SK-N-SH (cell line): ENCODE results near the gene FOXF1. TPM values are rescaled to one million over a fixed set of nuclear protein-coding genes. Genes with fewer than 3 reads are reported as not detected.

Source experiments
- CTCF ChIA-PET: fragments of 300-600, 350-600 bp; formaldehyde crosslinking; extraction: SDS; loops from one replicate; lab custom pipeline; 2021; lab: Yijun Ruan, JAX
- POLR2A ChIA-PET: fragments of 350-600 bp; sonication (Branson Sonifier 250); formaldehyde crosslinking; extraction: SDS; loops from one replicate; lab custom pipeline; 2020; ENCODE audit warnings: antibody characterized with exemption, inconsistent platforms; lab: Yijun Ruan, JAX
- DNase-seq: peaks from one replicate; pipeline ENCODE4 v3.0.0; 2012
- H2AFZ ChIP-seq: fragments of 200-600 bp; sonication (generic); 2 replicates; pipeline ENCODE4 v1.8.1; 2016; ENCODE audit warnings: antibody characterized with exemption, mild to moderate bottlenecking, low read depth
- H3F3A ChIP-seq: fragments of 200-600 bp; sonication (generic); replicated peaks from 2 replicates; pipeline ENCODE3; 2016; ENCODE audit warnings: antibody characterized with exemption, mild to moderate bottlenecking; ENCODE audit not compliant: insufficient read depth
- H3K27ac ChIP-seq, 2 experiments: fragments of 200-500 bp in 1 of 2; fragments of 200-600 bp in 1 of 2; sonication (Bioruptor generic) in 1 of 2; sonication (generic), shearing (Covaris generic) in 1 of 2; 2 replicates each; pipeline versions ENCODE4 v1.5.1 to v1.6.1; 2014 to 2016; ENCODE audit warnings: low read depth in 2 of 2, inconsistent platforms in 1 of 2, low read length in 1 of 2, mild to moderate bottlenecking in 1 of 2, mixed read lengths in 1 of 2
- H3K27me3 ChIP-seq: fragments of 200-600 bp; sonication (generic), shearing (Covaris generic); 2 replicates; pipeline ENCODE4 v1.6.1; 2016; ENCODE audit warnings: mixed run types; ENCODE audit not compliant: insufficient read depth
- H3K36me3 ChIP-seq, 2 experiments: fragments of 200-500 bp in 1 of 2; fragments of 200-600 bp in 1 of 2; sonication (Bioruptor generic) in 1 of 2; sonication (generic) in 1 of 2; replicated peaks in 1 of 2; 2 replicates each; pipeline versions ENCODE3 to v1.5.1; 2014 to 2016; ENCODE audit warnings: low read length in 1 of 2, mild to moderate bottlenecking in 1 of 2; ENCODE audit not compliant: insufficient read depth in 2 of 2, control insufficient read depth in 1 of 2
- H3K4me1 ChIP-seq, 2 experiments: fragments of 200-500 bp in 1 of 2; fragments of 200-600 bp in 1 of 2; sonication (Bioruptor generic) in 1 of 2; sonication (generic), shearing (Covaris generic) in 1 of 2; 2 replicates each; pipeline versions ENCODE4 v1.5.1 to v1.6.1; 2014 to 2016; ENCODE audit warnings: low read depth in 1 of 2, low read length in 1 of 2, mixed run types in 1 of 2; ENCODE audit not compliant: insufficient read depth in 2 of 2, control insufficient read depth in 1 of 2
- H3K4me2 ChIP-seq: fragments of 200-600 bp; sonication (generic), shearing (Covaris generic); 2 replicates; pipeline ENCODE4 v1.6.1; 2017; ENCODE audit warnings: mixed run types
- H3K4me3 ChIP-seq, 2 experiments: fragments of 200-500 bp in 1 of 2; fragments of 200-600 bp in 1 of 2; sonication (Bioruptor generic) in 1 of 2; sonication (generic), shearing (Covaris generic) in 1 of 2; 2 replicates each; pipeline versions ENCODE4 v1.5.1 to v1.8.1; 2014 to 2016; ENCODE audit warnings: low read depth in 2 of 2, inconsistent platforms in 1 of 2, low read length in 1 of 2, mild to moderate bottlenecking in 1 of 2, mixed read lengths in 1 of 2, moderate library complexity in 1 of 2
- H3K79me2 ChIP-seq: fragments of 200-600 bp; sonication (generic); 2 replicates; pipeline ENCODE4 v1.8.1; 2017; ENCODE audit warnings: mild to moderate bottlenecking; ENCODE audit not compliant: insufficient read depth
- H3K9ac ChIP-seq: fragments of 200-600 bp; sonication (generic); 2 replicates; pipeline ENCODE4 v1.6.1; 2017; ENCODE audit warnings: mixed run types
- H3K9me2 ChIP-seq: fragments of 200-600 bp; sonication (generic); 2 replicates; pipeline ENCODE4 v1.6.1; 2017; ENCODE audit warnings: mixed run types
- H3K9me3 ChIP-seq: fragments of 200-600 bp; sonication (generic); 2 replicates; pipeline ENCODE4 v1.6.1; 2017; ENCODE audit warnings: mixed run types, mild to moderate bottlenecking, moderate library complexity
- H4K20me1 ChIP-seq: fragments of 200-600 bp; sonication (generic); 2 replicates; pipeline ENCODE4 v1.6.1; 2017; ENCODE audit warnings: mild to moderate bottlenecking, mixed run types; ENCODE audit not compliant: insufficient read depth
- CHD2 ChIP-seq: fragments of 150-350 bp; IDR thresholded peaks from 2 replicates; pipeline ENCODE4 v1.6.1; 2018; ENCODE audit warnings: low read length; ENCODE audit not compliant: partially characterized antibody
- EZH2phosphoT487 ChIP-seq: fragments of 200-600 bp; sonication (generic); IDR thresholded peaks from 2 replicates; pipeline ENCODE4 v1.6.1; 2017; ENCODE audit warnings: low read depth, mixed run types, mild to moderate bottlenecking, antibody characterized with exemption, moderate library complexity, borderline replicate concordance
- FOSL2 ChIP-seq: IDR thresholded peaks from 2 replicates; pipeline ENCODE4 v1.4.0; 2012; ENCODE audit warnings: low read depth, mild to moderate bottlenecking, moderate library complexity, borderline replicate concordance
- GABPA ChIP-seq: IDR thresholded peaks from 2 replicates; pipeline ENCODE4 v1.4.0; 2012; ENCODE audit warnings: low read depth, mild to moderate bottlenecking
- IRF3 ChIP-seq: fragments of 150-350 bp; IDR thresholded peaks from 2 replicates; pipeline ENCODE4 v1.6.1; 2016; ENCODE audit warnings: mild to moderate bottlenecking, low read depth, low read length
- MAX ChIP-seq: IDR thresholded peaks from 2 replicates; pipeline ENCODE4 v1.4.0; 2012; ENCODE audit warnings: low read depth
- NRF1 ChIP-seq: IDR thresholded peaks from 2 replicates; pipeline ENCODE4 v1.6.1; 2012; ENCODE audit warnings: low read depth, mild to moderate bottlenecking, low read length
- RCOR1 ChIP-seq: fragments of 150-350 bp; IDR thresholded peaks from 2 replicates; pipeline ENCODE4 v1.6.1; 2017; ENCODE audit warnings: antibody characterized with exemption, low read length
- RXRA ChIP-seq: IDR thresholded peaks from 2 replicates; pipeline ENCODE4 v1.4.0; 2012; ENCODE audit warnings: low read depth, mild to moderate bottlenecking, borderline replicate concordance
- TCF12 ChIP-seq: IDR thresholded peaks from 2 replicates; pipeline ENCODE4 v1.4.0; 2012
- TEAD4 ChIP-seq: IDR thresholded peaks from 2 replicates; pipeline ENCODE4 v1.4.0; 2012; ENCODE audit warnings: mild to moderate bottlenecking, borderline replicate concordance; ENCODE audit not compliant: insufficient read depth
- USF1 ChIP-seq: IDR thresholded peaks from 2 replicates; pipeline ENCODE4 v1.4.0; 2012; ENCODE audit warnings: low read depth, borderline replicate concordance
- USF2 ChIP-seq: fragments of 150-350 bp; IDR thresholded peaks from 2 replicates; pipeline ENCODE4 v1.6.1; 2017; ENCODE audit warnings: antibody characterized with exemption, low read length, low read depth, borderline replicate concordance
- ZBTB33 ChIP-seq: IDR thresholded peaks from 2 replicates; pipeline ENCODE4 v1.4.0; 2012; ENCODE audit warnings: low read depth, borderline replicate concordance
- WGBS: methylation state at CpG from one replicate; pipeline ENCODE4 v1.1.6; 2017; ENCODE audit warnings: low lambda C conversion rate; 5-methylcytosine and 5-hydroxymethylcytosine counted together
- polyA plus RNA-seq, 3 experiments: library from polyadenylated mRNA; depleted of rRNA; stranded (reverse); fragments of >200 nt; gene quantifications; 2 replicates each; pipeline ENCODE4 v1.2.3, GENCODE V29; 2012

The FOXF1 gene
- polyA plus RNA-seq, 1 of the 3 experiments (the other 2 are of a cell fraction) = 0.02 TPM

GRCh38 chr16:86537486-86537885 is 27.2 kb downstream of the FOXF1 start:
- Histone ChIP-seq H3K27me3 (no peaks in the 10 kb centered on the region), H3K9me3 (no peaks in the 10 kb centered on the region), H3K79me2 (no peaks in the 10 kb centered on the region), H3K4me3 (no peak overlapping the region), H3K36me3 (peaks cover 20 to 54% of the 10 kb centered on the region in 2 experiments), H2AFZ (no peak overlapping the region), H4K20me1 (no peaks in the 10 kb centered on the region), H3K9ac (no peak overlapping the region), H3K4me2 (no peak overlapping the region), H3F3A (no peaks in the 10 kb centered on the region), H3K4me1 (no peaks in the 10 kb centered on the region), H3K9me2 (no peaks in the 10 kb centered on the region), H3K27ac (no peak overlapping the region)
- DNase-seq = no peak
- TF ChIP-seq EZH2phosphoT487 (no peak), RXRA (no peak), FOSL2 (no peak)
- CTCF ChIA-PET = interaction anchor here (3.0 kb wide), 1 partner anchor 17 kb away, joined by 13 read pairs; no protein-coding TSS in a partner anchor
- WGBS = 100% methylated on average over 4 of the region's 4 CpGs
- POLR2A ChIA-PET = no interaction called here

GRCh38 chr16:86538196-86538780 is 28.0 kb downstream of the FOXF1 start:
- no peak overlapping the region for H3K4me2 ChIP-seq
- H2AFZ ChIP-seq = no peak overlapping the region
- H3K9me2 ChIP-seq = no peaks in the 10 kb centered on the region
- H3K36me3 ChIP-seq = peaks cover 20 to 59% of the 10 kb centered on the region in 2 experiments
- H3K9me3 ChIP-seq = no peaks in the 10 kb centered on the region
- no peaks in the 10 kb centered on the region for H3K79me2 ChIP-seq
- 100% methylated on average over 3 of the region's 17 CpGs for WGBS
- H3K4me1 ChIP-seq = no peaks in the 10 kb centered on the region
- no peak overlapping the region for H3K4me3 ChIP-seq
- no peak for DNase-seq
- H3K27ac ChIP-seq = no peak overlapping the region
- H3K9ac ChIP-seq = no peak overlapping the region
- POLR2A ChIA-PET = no interaction called here
- CTCF ChIA-PET = interaction anchor here (1.2 kb wide), 1 partner anchor 20 kb away, joined by 4 read pairs; no protein-coding TSS in a partner anchor
- no peaks in the 10 kb centered on the region for H4K20me1 ChIP-seq
- TF ChIP-seq GABPA (no peak), TEAD4 (no peak), USF2 (no peak), USF1 (no peak), RCOR1 (no peak), IRF3 (no peak), RXRA (no peak), NRF1 (no peak), CHD2 (no peak), TCF12 (no peak), MAX (no peak), ZBTB33 (no peak)
- no peaks in the 10 kb centered on the region for H3F3A ChIP-seq
- H3K27me3 ChIP-seq = no peaks in the 10 kb centered on the region
